Endothelial cell of umbilical vein (primary cell): ENCODE data around the gene ETS2. TPM values are rescaled to one million over a fixed set of nuclear protein-coding genes. Genes with fewer than 3 reads are reported as not detected.

ENCODE experiments used
- BruUV-seq: library from RNA; stranded (reverse); fragments of 400-500 nt; replicated peaks from 2 replicates; lab custom pipeline; 2021; lab: Mats Ljungman, UMichigan
- CTCF ChIA-PET: fragments of 300-600, 350-600 bp; sonication (Branson Sonifier 250); formaldehyde crosslinking; loops from one replicate; lab custom pipeline; 2021; ENCODE audit warnings: antibody characterized with exemption, inconsistent platforms; lab: Charles Lee
- POLR2A ChIA-PET: fragments of 300-600, 350-600 bp; sonication (Branson Sonifier 250); formaldehyde crosslinking; loops from one replicate; lab custom pipeline; 2021; ENCODE audit warnings: antibody characterized with exemption, inconsistent platforms; lab: Charles Lee
- DNase-seq: peaks from one replicate; pipeline ENCODE4 v3.0.0-alpha.2; 2011; ENCODE audit warnings: low read depth, low spot score
- FAIRE-seq: peaks from 2 replicates; lab custom pipeline; 2011; peaks lifted over from hg19 to GRCh38; lab: Jason Lieb, UNC
- H2AFZ ChIP-seq: 2 replicates; pipeline ENCODE4 v1.6.0; 2012; ENCODE audit warnings: low read depth, low read length, control low read depth, inconsistent platforms
- H3K27ac ChIP-seq: 2 replicates; pipeline ENCODE4 v1.5.1; 2011; ENCODE audit warnings: low read depth, mild to moderate bottlenecking, control low read depth, low read length, moderate library complexity; ENCODE audit not compliant: insufficient read depth
- H3K27me3 ChIP-seq, 2 experiments: 2 replicates each; pipeline versions ENCODE4 v1.6.0 to v1.6.1; 2011; ENCODE audit warnings: low read length in 2 of 2, mixed read lengths in 1 of 2; ENCODE audit not compliant: control insufficient read depth in 2 of 2, insufficient read depth in 2 of 2
- H3K36me3 ChIP-seq, 2 experiments: 2 replicates in 1 of 2; 3 replicates in 1 of 2; pipeline ENCODE4 v1.5.1; 2011; ENCODE audit warnings: low read length in 2 of 2, mild to moderate bottlenecking in 1 of 2, moderate library complexity in 1 of 2; ENCODE audit not compliant: control insufficient read depth in 2 of 2, insufficient read depth in 2 of 2; ENCODE audit errors: extremely low read depth in 1 of 2
- H3K4me1 ChIP-seq: 3 replicates; pipeline ENCODE4 v1.5.1; 2011; ENCODE audit warnings: mild to moderate bottlenecking, low read length; ENCODE audit not compliant: control insufficient read depth, insufficient read depth; ENCODE audit errors: extremely low read depth
- H3K4me2 ChIP-seq: 2 replicates; pipeline ENCODE4 v1.6.1; 2011; ENCODE audit warnings: low read length, control low read depth, mixed read lengths; ENCODE audit not compliant: insufficient read depth
- H3K4me3 ChIP-seq, 3 experiments: fragments of 200-600 bp in 1 of 3; sonication (generic), shearing (Covaris generic) in 1 of 3; replicated peaks in 1 of 3; 2 replicates each; pipeline ENCODE4 v1.5.1; 2011 to 2016; ENCODE audit warnings: control low read depth in 3 of 3, low read length in 3 of 3, mild to moderate bottlenecking in 2 of 3, inconsistent platforms in 1 of 3, low read depth in 1 of 3, moderate library complexity in 1 of 3; ENCODE audit not compliant: insufficient read depth in 1 of 3
- H3K79me2 ChIP-seq: 2 replicates; pipeline ENCODE4 v1.6.0; 2012; ENCODE audit warnings: low read length, inconsistent platforms; ENCODE audit not compliant: control insufficient read depth, insufficient read depth
- H3K9ac ChIP-seq: replicated peaks from 2 replicates; pipeline ENCODE3; 2011; ENCODE audit warnings: low read length, control low read depth; ENCODE audit not compliant: insufficient read depth; ENCODE audit errors: extremely low read depth
- H3K9me1 ChIP-seq: replicated peaks from 3 replicates; pipeline ENCODE4 v1.6.0; 2011; ENCODE audit warnings: mild to moderate bottlenecking, low read length; ENCODE audit not compliant: control insufficient read depth, insufficient read depth; ENCODE audit errors: extremely low read depth
- H3K9me3 ChIP-seq: replicated peaks from 2 replicates; pipeline ENCODE4 v1.5.1; 2012; ENCODE audit warnings: low read length, inconsistent platforms; ENCODE audit not compliant: control insufficient read depth, insufficient read depth
- H4K20me1 ChIP-seq: replicated peaks from 2 replicates; pipeline ENCODE3; 2011; ENCODE audit warnings: mild to moderate bottlenecking, low read length; ENCODE audit not compliant: control insufficient read depth, insufficient read depth; ENCODE audit errors: extremely low read depth
- EZH2 ChIP-seq: IDR thresholded peaks from 2 replicates; pipeline ENCODE4 v1.6.1; 2012; ENCODE audit warnings: borderline replicate concordance, low read depth, mild to moderate bottlenecking, moderate library complexity, low read length, inconsistent platforms; ENCODE audit not compliant: severe bottlenecking
- FOS ChIP-seq: IDR thresholded peaks from 2 replicates; pipeline ENCODE4 v1.6.1; 2011; ENCODE audit warnings: mild to moderate bottlenecking, low read length, moderate library complexity, borderline replicate concordance; ENCODE audit not compliant: insufficient read depth
- GATA2 ChIP-seq: IDR thresholded peaks from 2 replicates; pipeline ENCODE4 v1.7.0; 2011; ENCODE audit warnings: low read depth, mild to moderate bottlenecking, moderate library complexity, mixed read lengths, low read length; ENCODE audit not compliant: insufficient read length, insufficient read depth
- JUN ChIP-seq: IDR thresholded peaks from 2 replicates; pipeline ENCODE4 v1.6.1; 2011; ENCODE audit warnings: borderline replicate concordance, low read depth; ENCODE audit not compliant: insufficient read length, insufficient read depth
- MYC ChIP-seq: IDR thresholded peaks from one replicate; pipeline ENCODE4 v1.6.1; 2011; ENCODE audit warnings: mild to moderate bottlenecking, low read depth, low read length
- POLR2A ChIP-seq: IDR thresholded peaks from 2 replicates; pipeline ENCODE4 v1.6.1; 2012; ENCODE audit warnings: low read depth, mild to moderate bottlenecking, control low read depth, low read length
- POLR2AphosphoS5 ChIP-seq: IDR thresholded peaks from 2 replicates; pipeline ENCODE4 v1.6.1; 2012; ENCODE audit warnings: low read depth, mild to moderate bottlenecking, control low read depth, low read length, moderate library complexity; ENCODE audit not compliant: insufficient read depth
- dilution Hi-C: fragments of 300-500 bp; cut with MboI; formaldehyde crosslinking; loops from one replicate; pipeline ENCODE4 v1.15.0; 2019; ENCODE audit warnings: low sequenced_read_pairs; ENCODE audit not compliant: extremely low pct_ligation_motif_present
- intact Hi-C: fragments of 100-400 bp; cut with micrococcal nuclease; formaldehyde crosslinking; loops from one replicate; pipeline ENCODE4 v1.10.0; 2022
- polyA plus RNA-seq, 4 experiments: library from polyadenylated mRNA; depleted of rRNA in 3 of 4; stranded (reverse) in 3 of 4; unstranded in 1 of 4; fragments of >200 nt; gene quantifications; 2 replicates each; pipeline versions ENCODE4 v1.2.1 to v1.2.3, GENCODE V29; 2011 to 2012; ENCODE audit warnings: missing spikeins in 1 of 4
- total RNA-seq: library from RNA; stranded (reverse); gene quantifications from 2 replicates; pipeline ENCODE4 v1.2.3, GENCODE V29; 2021
- TF ChIP-seq, protein P1 (sequence below): IDR thresholded peaks from 2 replicates; pipeline ENCODE4 v1.6.1; 2011; ENCODE audit not compliant: insufficient read depth, insufficient read length
- TF ChIP-seq, protein P2 (sequence below), 2 donors: IDR thresholded peaks; 1 replicate in 1 of 2; 2 replicates in 1 of 2; pipeline ENCODE4 v1.5.1; 2011; ENCODE audit warnings: low read length in 2 of 2, mild to moderate bottlenecking in 2 of 2, moderate library complexity in 2 of 2, control low read depth in 1 of 2, inconsistent platforms in 1 of 2, low read depth in 1 of 2; ENCODE audit not compliant: insufficient read depth in 1 of 2; ENCODE audit errors: extremely low read depth in 1 of 2

Gene ETS2
- total and polyA plus RNA-seq, 2 donors (not counting 3 experiments of a cell fraction or from before 2014, with no cell fraction given) = 16.3 to 54.5 TPM

DNA sequence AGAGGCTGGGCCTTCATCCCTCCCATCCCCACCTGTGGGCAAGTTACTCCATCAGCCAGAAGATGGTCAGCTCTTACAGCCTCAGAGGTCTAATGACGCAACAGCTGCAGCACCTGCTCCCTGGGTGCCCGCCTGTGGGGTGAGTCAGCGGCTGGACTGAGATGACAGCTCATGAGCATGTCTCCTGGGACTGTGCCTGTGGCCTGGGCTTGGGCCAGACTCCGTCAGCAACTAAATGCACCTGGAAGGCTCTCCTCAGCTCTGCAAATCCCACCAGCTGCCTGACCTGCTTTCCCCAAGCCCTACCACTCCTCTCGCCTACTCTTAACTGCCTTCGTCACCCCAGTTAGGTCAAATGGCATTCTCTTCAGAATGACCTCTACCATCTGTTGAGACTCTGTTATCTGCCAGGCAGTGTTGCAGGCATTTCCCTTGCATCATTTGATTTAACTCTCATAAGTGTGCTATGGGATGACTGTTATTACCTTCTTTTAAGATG is 47.7 kb downstream of the ETS2 start:
- Histone ChIP-seq H3K36me3 (no peaks in the 10 kb centered on the region), H3K27me3 (no peaks in the 10 kb centered on the region), H2AFZ (no peak overlapping the region), H3K79me2 (no peaks in the 10 kb centered on the region), H3K9ac (no peak overlapping the region), H3K4me3 (no peak overlapping the region), H3K9me3 (no peaks in the 10 kb centered on the region), H3K4me1 (peaks cover 41% of the 10 kb centered on the region), H3K9me1 (no peaks in the 10 kb centered on the region), H3K4me2 (no peak overlapping the region), H3K27ac (peak overlapping the region; percentile 73), H4K20me1 (no peaks in the 10 kb centered on the region)
- BruUV-seq = no TSS peak
- POLR2A ChIA-PET = no interaction called here
- CTCF ChIA-PET = interaction anchor here (0.7 to 1.5 kb wide), 3 partner anchors 20 to 119 kb away, joined by 3 to 5 read pairs (median 3); no protein-coding TSS in a partner anchor
- FAIRE-seq (peak; percentile 88), DNase-seq (peak; percentile 88)
- dilution Hi-C loops (no loop called here), intact Hi-C loops (loop anchor here (1.0 kb wide), 3 partner anchors 42 to 140 kb away; partner anchors contain the start of gene ETS2)
- TF ChIP-seq, protein P1, sequence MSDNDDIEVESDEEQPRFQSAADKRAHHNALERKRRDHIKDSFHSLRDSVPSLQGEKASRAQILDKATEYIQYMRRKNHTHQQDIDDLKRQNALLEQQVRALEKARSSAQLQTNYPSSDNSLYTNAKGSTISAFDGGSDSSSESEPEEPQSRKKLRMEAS = no peak
- peak; percentile 85 for TF ChIP-seq POLR2AphosphoS5
- TF ChIP-seq EZH2 = no peak
- peak; percentile 73 for TF ChIP-seq FOS
- no peak for TF ChIP-seq POLR2A
- no peak for TF ChIP-seq MYC
- TF ChIP-seq, protein P2, sequence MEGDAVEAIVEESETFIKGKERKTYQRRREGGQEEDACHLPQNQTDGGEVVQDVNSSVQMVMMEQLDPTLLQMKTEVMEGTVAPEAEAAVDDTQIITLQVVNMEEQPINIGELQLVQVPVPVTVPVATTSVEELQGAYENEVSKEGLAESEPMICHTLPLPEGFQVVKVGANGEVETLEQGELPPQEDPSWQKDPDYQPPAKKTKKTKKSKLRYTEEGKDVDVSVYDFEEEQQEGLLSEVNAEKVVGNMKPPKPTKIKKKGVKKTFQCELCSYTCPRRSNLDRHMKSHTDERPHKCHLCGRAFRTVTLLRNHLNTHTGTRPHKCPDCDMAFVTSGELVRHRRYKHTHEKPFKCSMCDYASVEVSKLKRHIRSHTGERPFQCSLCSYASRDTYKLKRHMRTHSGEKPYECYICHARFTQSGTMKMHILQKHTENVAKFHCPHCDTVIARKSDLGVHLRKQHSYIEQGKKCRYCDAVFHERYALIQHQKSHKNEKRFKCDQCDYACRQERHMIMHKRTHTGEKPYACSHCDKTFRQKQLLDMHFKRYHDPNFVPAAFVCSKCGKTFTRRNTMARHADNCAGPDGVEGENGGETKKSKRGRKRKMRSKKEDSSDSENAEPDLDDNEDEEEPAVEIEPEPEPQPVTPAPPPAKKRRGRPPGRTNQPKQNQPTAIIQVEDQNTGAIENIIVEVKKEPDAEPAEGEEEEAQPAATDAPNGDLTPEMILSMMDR (IDR thresholded peaks at IDR 0.05; ENCODE audit: extremely low read depth in 1 of 2, insufficient read depth in 1 of 2, low read depth in 1 of 2, low read length in 2 of 2) = no peak
- TF ChIP-seq GATA2 = peak; percentile 97
- TF ChIP-seq JUN = peak; percentile 77
